Activated CD4-positive, alpha-beta memory T cell treated with anti-CD3 and anti-CD28 coated beads for 36 hours (primary cell): Measurements from ENCODE around the gene PPM1H. TPM values are rescaled to one million over a fixed set of nuclear protein-coding genes. Genes with fewer than 3 reads are reported as not detected.
"Not testable (repeated sequence)": the region's sequence is repeated elsewhere in the genome, so short reads cannot be mapped to it uniquely, and the experiment has no call there.

Source experiments
- CTCF ChIA-PET: fragments of 350-600 bp; sonication (Branson Sonifier 250); formaldehyde crosslinking; loops from one replicate; lab custom pipeline; 2021; ENCODE audit warnings: antibody characterized with exemption, inconsistent platforms; lab: Charles Lee
- POLR2A ChIA-PET: fragments of 350-600 bp; sonication (Branson Sonifier 250); formaldehyde crosslinking; loops from one replicate; lab custom pipeline; 2021; ENCODE audit warnings: antibody characterized with exemption; lab: Charles Lee
- DNase-seq: peaks from one replicate; pipeline ENCODE4 v3.0.0-alpha.2; 2020
- H3K27ac Mint-ChIP-seq: one replicate; pipeline ENCODE4 v1.8.0; 2021; ENCODE audit warnings: mixed read lengths
- H3K27me3 Mint-ChIP-seq: one replicate; pipeline ENCODE4 v1.8.0; 2021; ENCODE audit warnings: mixed read lengths
- H3K36me3 Mint-ChIP-seq: one replicate; pipeline ENCODE4 v1.8.0; 2021; ENCODE audit warnings: mixed read lengths
- H3K4me1 Mint-ChIP-seq: one replicate; pipeline ENCODE4 v1.8.0; 2021; ENCODE audit warnings: low read depth, mixed read lengths
- H3K4me3 Mint-ChIP-seq: one replicate; pipeline ENCODE4 v1.8.0; 2021; ENCODE audit warnings: mild to moderate bottlenecking, mixed read lengths
- H3K9me3 Mint-ChIP-seq: one replicate; pipeline ENCODE4 v1.8.0; 2021; ENCODE audit warnings: mixed read lengths
- intact Hi-C: fragments of 100-400 bp; cut with micrococcal nuclease; formaldehyde crosslinking; loops from one replicate; pipeline ENCODE4 v1.15.1; 2023
- total RNA-seq, 2 experiments: library from RNA; stranded (reverse); gene quantifications; one replicate each; pipeline ENCODE4 v1.2.3, GENCODE V29; 2021

PPM1H gene
- total RNA-seq, 2 experiments from 2014 or later = not detected

GRCh38 chr12:62684570-62685295, 250.2 kb downstream of the PPM1H start:
- intact Hi-C loops = no loop called here
- no peak overlapping the region for H3K27ac Mint-ChIP-seq
- H3K36me3 Mint-ChIP-seq = no peaks in the 10 kb centered on the region
- H3K4me3 Mint-ChIP-seq = no peak overlapping the region
- POLR2A ChIA-PET = no interaction called here
- H3K27me3 Mint-ChIP-seq = peaks cover 9% of the 10 kb centered on the region
- H3K9me3 Mint-ChIP-seq = no peaks in the 10 kb centered on the region
- DNase-seq = no peak
- CTCF ChIA-PET = no interaction called here
- H3K4me1 Mint-ChIP-seq = no peaks in the 10 kb centered on the region

- no peak overlapping the region for H3K4me3 Mint-ChIP-seq
- CTCF ChIA-PET = no interaction called here
- no peak for DNase-seq
- no peaks in the 10 kb centered on the region for H3K36me3 Mint-ChIP-seq
- POLR2A ChIA-PET = no interaction called here
- intact Hi-C loops = no loop called here
- H3K27ac Mint-ChIP-seq = no peak overlapping the region
- H3K9me3 Mint-ChIP-seq = no peaks in the 10 kb centered on the region
- H3K27me3 Mint-ChIP-seq = peaks cover 9% of the 10 kb centered on the region
- H3K4me1 Mint-ChIP-seq = no peaks in the 10 kb centered on the region
Measured at GRCh38 chr12:62683776-62684569, 251.0 kb downstream of the PPM1H start.

GRCh38 chr12:62681306-62681705, 253.6 kb downstream of the PPM1H start:
- Mint-ChIP-seq H3K27ac (no peak overlapping the region), H3K9me3 (peaks cover 5% of the 10 kb centered on the region), H3K27me3 (peaks cover 9% of the 10 kb centered on the region), H3K4me3 (no peak overlapping the region), H3K4me1 (no peaks in the 10 kb centered on the region), H3K36me3 (no peaks in the 10 kb centered on the region)
- intact Hi-C loops = no loop called here
- ChIA-PET POLR2A (interaction anchor here (0.6 kb wide), 1 partner anchor 584 kb away, joined by 3 read pairs; no protein-coding TSS in a partner anchor), CTCF (no interaction called here)
- DNase-seq = no peak

- POLR2A ChIA-PET = no interaction called here
- Mint-ChIP-seq H3K27me3 (peaks cover 7% of the 10 kb centered on the region), H3K4me1 (no peaks in the 10 kb centered on the region)
Measured at GRCh38 chr12:62679608-62680007, 255.3 kb downstream of the PPM1H start.

GRCh38 chr12:62677355-62677754, 257.6 kb downstream of the PPM1H start:
- Mint-ChIP-seq H3K27ac (no peak overlapping the region), H3K4me3 (no peak overlapping the region), H3K4me1 (no peaks in the 10 kb centered on the region), H3K9me3 (peaks cover 5% of the 10 kb centered on the region), H3K36me3 (no peaks in the 10 kb centered on the region), H3K27me3 (peaks cover 5% of the 10 kb centered on the region)
- intact Hi-C loops = no loop called here
- no peak for DNase-seq
- ChIA-PET POLR2A (no interaction called here), CTCF (no interaction called here)

More at GRCh38 chr12:62679608-62680007, 255.3 kb downstream of the PPM1H start:
- CTCF ChIA-PET = no interaction called here
- Mint-ChIP-seq H3K9me3 (peaks cover 5% of the 10 kb centered on the region), H3K4me3 (no peak overlapping the region), H3K27ac (no peak overlapping the region), H3K36me3 (no peaks in the 10 kb centered on the region)
- intact Hi-C loops = no loop called here
- DNase-seq = no peak

GRCh38 chr12:62676521-62677307, 258.2 kb downstream of the PPM1H start:
- intact Hi-C loops = no loop called here
- H3K4me1 Mint-ChIP-seq = no peaks in the 10 kb centered on the region
- H3K4me3 Mint-ChIP-seq = no peak overlapping the region
- no peaks in the 10 kb centered on the region for H3K36me3 Mint-ChIP-seq
- H3K27me3 Mint-ChIP-seq = peaks cover 4% of the 10 kb centered on the region
- CTCF ChIA-PET = no interaction called here
- DNase-seq = no peak
- H3K27ac Mint-ChIP-seq = no peak overlapping the region
- POLR2A ChIA-PET = no interaction called here
- peaks cover 5% of the 10 kb centered on the region for H3K9me3 Mint-ChIP-seq

GRCh38 chr12:62673028-62673815, 261.7 kb downstream of the PPM1H start:
- POLR2A ChIA-PET = no interaction called here
- CTCF ChIA-PET = interaction anchor here (0.6 kb wide), 1 partner anchor 121 kb away, joined by 5 read pairs; no protein-coding TSS in a partner anchor
- no peak overlapping the region for H3K27ac Mint-ChIP-seq
- DNase-seq = no peak
- H3K27me3 Mint-ChIP-seq = peaks cover 2% of the 10 kb centered on the region
- H3K36me3 Mint-ChIP-seq = no peaks in the 10 kb centered on the region
- no peaks in the 10 kb centered on the region for H3K4me1 Mint-ChIP-seq
- H3K9me3 Mint-ChIP-seq = peaks cover 5% of the 10 kb centered on the region
- intact Hi-C loops = no loop called here
- no peak overlapping the region for H3K4me3 Mint-ChIP-seq

GRCh38 chr12:62670986-62671720, 263.8 kb downstream of the PPM1H start:
- Mint-ChIP-seq H3K9me3 (no peaks in the 10 kb centered on the region), H3K27ac (no peak overlapping the region), H3K4me1 (no peaks in the 10 kb centered on the region), H3K36me3 (no peaks in the 10 kb centered on the region), H3K27me3 (peaks cover 2% of the 10 kb centered on the region), H3K4me3 (no peak overlapping the region)
- CTCF ChIA-PET = no interaction called here
- intact Hi-C loops = no loop called here
- POLR2A ChIA-PET = no interaction called here
- DNase-seq = no peak

- DNase-seq = no peak
- Mint-ChIP-seq H3K27ac (no peak overlapping the region), H3K27me3 (peaks cover 2% of the 10 kb centered on the region), H3K36me3 (no peaks in the 10 kb centered on the region), H3K4me3 (no peak overlapping the region), H3K9me3 (no peaks in the 10 kb centered on the region), H3K4me1 (no peaks in the 10 kb centered on the region)
- ChIA-PET CTCF (no interaction called here), POLR2A (no interaction called here)
- intact Hi-C loops = no loop called here
Measured at GRCh38 chr12:62668782-62669181, 266.2 kb downstream of the PPM1H start.

GRCh38 chr12:62664951-62665350, 270.0 kb downstream of the PPM1H start:
- H3K4me1 Mint-ChIP-seq, H3K36me3 Mint-ChIP-seq, CTCF ChIA-PET, H3K9me3 Mint-ChIP-seq, intact Hi-C loops, H3K27me3 Mint-ChIP-seq, H3K4me3 Mint-ChIP-seq, DNase-seq, POLR2A ChIA-PET, H3K27ac Mint-ChIP-seq: not testable (repeated sequence)

GRCh38 chr12:62660756-62661155, 274.2 kb downstream of the PPM1H start:
- H3K9me3 Mint-ChIP-seq = no peaks in the 10 kb centered on the region
- no peaks in the 10 kb centered on the region for H3K36me3 Mint-ChIP-seq
- POLR2A ChIA-PET = no interaction called here
- no peak overlapping the region for H3K27ac Mint-ChIP-seq
- no peak overlapping the region for H3K4me3 Mint-ChIP-seq
- CTCF ChIA-PET = no interaction called here
- H3K27me3 Mint-ChIP-seq = peaks cover 11% of the 10 kb centered on the region
- no peak for DNase-seq
- no peaks in the 10 kb centered on the region for H3K4me1 Mint-ChIP-seq
- intact Hi-C loops = no loop called here
